Endothelial cell (in vitro differentiated cells): Measurements from ENCODE around the gene TMEM187. TPM values are rescaled to one million over a fixed set of nuclear protein-coding genes. Genes with fewer than 3 reads are reported as not detected.

Source experiments
- DNase-seq: peaks from one replicate; pipeline ENCODE4 v3.0.0; 2021; ENCODE audit warnings: low spot score
- H3K27ac Mint-ChIP-seq: one replicate; pipeline ENCODE4 v1.8.0; 2021; ENCODE audit warnings: mixed read lengths, inconsistent platforms; ENCODE audit not compliant: unreplicated experiment
- H3K27me3 Mint-ChIP-seq: one replicate; pipeline ENCODE4 v1.8.0; 2021; ENCODE audit warnings: mild to moderate bottlenecking, moderate library complexity, mixed read lengths, inconsistent platforms; ENCODE audit not compliant: unreplicated experiment
- H3K36me3 Mint-ChIP-seq: one replicate; pipeline ENCODE4 v1.8.0; 2021; ENCODE audit warnings: mild to moderate bottlenecking, low read depth, mixed read lengths, inconsistent platforms; ENCODE audit not compliant: unreplicated experiment
- H3K4me1 Mint-ChIP-seq: one replicate; pipeline ENCODE4 v1.8.0; 2021; ENCODE audit warnings: mild to moderate bottlenecking, mixed read lengths, inconsistent platforms; ENCODE audit not compliant: unreplicated experiment
- H3K4me3 Mint-ChIP-seq: one replicate; pipeline ENCODE4 v1.8.0; 2021; ENCODE audit warnings: mild to moderate bottlenecking, mixed read lengths, inconsistent platforms; ENCODE audit not compliant: unreplicated experiment
- H3K9me3 Mint-ChIP-seq: one replicate; pipeline ENCODE4 v1.8.0; 2021; ENCODE audit warnings: mixed read lengths, inconsistent platforms; ENCODE audit not compliant: unreplicated experiment
- CTCF ChIP-seq: fragments of 200-600 bp; sonication (generic); IDR thresholded peaks from one replicate; pipeline ENCODE4 v1.5.0; 2021; ENCODE audit warnings: antibody characterized with exemption; ENCODE audit not compliant: unreplicated experiment
- total RNA-seq: library from RNA; stranded (reverse); fragmentation: NEBNext Ultra II Directional; extraction: Animal tissue kit (Norgen Biotek cat#: 25700); gene quantifications from one replicate; pipeline ENCODE4 v1.2.1, GENCODE V29; 2021; ENCODE audit not compliant: unreplicated experiment

The TMEM187 gene
- total RNA-seq, 1 donor from 2014 or later, result 12.0 TPM

GRCh38 chrX:154015581-154016264 lies 43.2 kb downstream of the TMEM187 start:
- Mint-ChIP-seq H3K4me3 (no peak overlapping the region), H3K4me1 (peaks cover 4% of the 10 kb centered on the region), H3K36me3 (peaks cover 4% of the 10 kb centered on the region), H3K27ac (no peak overlapping the region), H3K9me3 (no peaks in the 10 kb centered on the region), H3K27me3 (peaks cover 1% of the 10 kb centered on the region)
- no peak for DNase-seq
- TF ChIP-seq CTCF, result no peak

- no peak for DNase-seq
- Mint-ChIP-seq H3K4me3 (no peak overlapping the region), H3K27ac (no peak overlapping the region)
These were observed 44.0 kb downstream of the TMEM187 start for GRCh38 chrX:154016366-154017076.

GRCh38 chrX:154017766-154018517 lies 45.4 kb downstream of the TMEM187 start:
- peaks cover 6% of the 10 kb centered on the region for H3K36me3 Mint-ChIP-seq
- no peak overlapping the region for H3K27ac Mint-ChIP-seq
- DNase-seq, result no peak
- no peaks in the 10 kb centered on the region for H3K9me3 Mint-ChIP-seq
- TF ChIP-seq CTCF, result no peak
- no peak overlapping the region for H3K4me3 Mint-ChIP-seq
- peaks cover 7% of the 10 kb centered on the region for H3K4me1 Mint-ChIP-seq
- H3K27me3 Mint-ChIP-seq, result peaks cover 1% of the 10 kb centered on the region

More at GRCh38 chrX:154016366-154017076, 44.0 kb downstream of the TMEM187 start:
- H3K27me3 Mint-ChIP-seq, result peaks cover 1% of the 10 kb centered on the region
- TF ChIP-seq CTCF, result no peak
- peaks cover 4% of the 10 kb centered on the region for H3K4me1 Mint-ChIP-seq
- H3K36me3 Mint-ChIP-seq, result peaks cover 4% of the 10 kb centered on the region
- H3K9me3 Mint-ChIP-seq, result no peaks in the 10 kb centered on the region

- no peak for DNase-seq
- Mint-ChIP-seq H3K4me3 (peak overlapping the region; percentile 84), H3K9me3 (no peaks in the 10 kb centered on the region), H3K27ac (no peak overlapping the region), H3K4me1 (peaks cover 11% of the 10 kb centered on the region), H3K36me3 (peaks cover 9% of the 10 kb centered on the region), H3K27me3 (peaks cover 1% of the 10 kb centered on the region)
- TF ChIP-seq CTCF, result no peak
These were observed 46.0 kb downstream of the TMEM187 start for GRCh38 chrX:154018518-154019060.
